ENCODE results near the gene ZNF581.
A peak's percentile ranks its signal among the peaks of the same experiment; 100 is the strongest.

ZNF581 gene

DNA sequence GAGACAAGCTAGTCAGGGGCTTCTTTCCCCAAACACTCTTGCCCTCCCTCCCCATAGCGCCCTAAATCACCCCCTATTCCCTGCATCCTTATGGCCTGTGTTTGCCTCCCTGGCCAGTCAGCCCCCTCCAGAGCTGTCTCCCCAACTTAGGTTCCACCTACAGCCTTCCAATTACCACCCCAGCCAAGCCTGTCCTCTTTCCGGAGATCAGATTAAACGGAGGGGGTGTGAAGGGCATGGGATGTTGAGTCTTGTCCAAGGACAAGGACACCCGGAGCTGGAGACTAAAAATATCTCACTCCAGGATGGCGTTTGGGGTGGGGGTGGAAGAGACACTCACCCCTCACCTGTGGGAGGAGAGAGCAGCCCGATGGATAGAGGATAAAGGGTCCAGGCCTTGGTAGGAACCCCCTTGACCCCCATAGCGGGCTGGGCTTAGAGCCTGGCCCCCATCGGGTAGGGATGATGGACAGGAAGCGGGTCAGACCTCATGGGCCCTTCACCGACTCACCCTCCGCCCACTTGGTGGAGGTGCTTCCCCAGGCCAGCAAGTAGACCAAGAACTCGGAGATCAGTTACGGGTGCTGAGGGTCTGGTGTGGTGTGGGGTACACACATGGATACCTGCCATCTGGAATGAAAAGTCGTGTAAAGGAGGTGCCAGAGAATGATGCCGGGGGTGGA is 32.0 kb upstream of the ZNF581 start:
- DNase-seq (ENCODE audit: low spot score), result no peak

GRCh38 chr19:55611983-55612645 is 31.3 kb upstream of the ZNF581 start:
- DNase-seq (ENCODE audit: low spot score), result no peak

DNA sequence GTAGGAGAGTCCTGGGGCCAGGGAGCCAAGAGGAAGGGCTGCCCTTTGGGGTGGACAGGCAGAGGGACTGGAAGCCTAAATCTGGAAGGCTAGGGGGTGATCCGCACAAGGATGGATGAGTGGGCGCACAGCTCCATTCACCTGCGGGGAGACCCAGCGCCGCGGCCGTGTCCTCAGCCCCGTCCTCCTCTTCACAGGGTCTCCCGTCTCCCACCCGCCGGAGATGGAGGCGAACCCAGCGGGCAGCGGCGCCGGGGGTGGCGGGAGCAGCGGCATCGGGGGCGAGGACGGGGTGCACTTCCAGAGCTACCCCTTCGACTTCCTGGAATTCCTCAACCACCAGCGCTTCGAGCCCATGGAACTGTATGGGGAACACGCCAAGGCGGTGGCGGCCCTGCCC is 30.1 kb upstream of the ZNF581 start:
- no peak for DNase-seq (ENCODE audit: low spot score)

DNA sequence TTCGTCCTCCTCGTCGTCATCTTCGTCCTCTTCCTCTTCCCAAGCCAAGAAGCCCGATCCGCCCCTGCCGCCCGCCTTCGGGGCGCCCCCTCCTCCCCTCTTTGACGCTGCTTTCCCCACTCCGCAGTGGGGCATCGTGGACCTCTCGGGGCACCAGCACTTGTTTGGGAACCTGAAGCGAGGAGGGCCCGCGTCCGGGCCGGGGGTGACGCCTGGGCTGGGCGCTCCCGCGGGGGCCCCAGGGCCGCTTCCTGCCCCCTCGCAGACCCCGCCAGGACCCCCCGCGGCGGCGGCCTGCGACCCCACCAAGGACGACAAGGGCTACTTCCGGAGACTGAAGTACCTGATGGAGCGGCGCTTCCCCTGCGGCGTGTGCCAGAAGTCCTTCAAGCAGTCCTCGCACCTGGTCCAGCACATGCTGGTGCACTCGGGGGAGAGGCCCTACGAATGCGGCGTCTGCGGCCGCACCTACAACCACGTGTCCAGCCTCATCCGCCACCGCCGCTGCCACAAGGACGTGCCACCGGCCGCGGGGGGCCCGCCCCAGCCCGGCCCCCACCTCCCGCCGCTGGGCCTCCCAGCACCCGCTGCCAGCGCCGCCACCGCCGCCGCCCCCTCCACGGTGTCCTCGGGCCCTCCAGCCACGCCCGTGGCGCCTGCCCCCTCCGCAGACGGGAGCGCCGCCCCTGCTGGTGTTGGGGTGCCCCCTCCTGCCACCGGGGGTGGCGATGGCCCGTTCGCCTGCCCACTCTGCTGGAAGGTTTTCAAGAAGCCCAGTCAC is 29.3 kb upstream of the ZNF581 start:
- no peak for DNase-seq (ENCODE audit: low spot score)

GRCh38 chr19:55614711-55615542 is 28.5 kb upstream of the ZNF581 start:
- DNase-seq (ENCODE audit: low spot score), result no peak

DNA sequence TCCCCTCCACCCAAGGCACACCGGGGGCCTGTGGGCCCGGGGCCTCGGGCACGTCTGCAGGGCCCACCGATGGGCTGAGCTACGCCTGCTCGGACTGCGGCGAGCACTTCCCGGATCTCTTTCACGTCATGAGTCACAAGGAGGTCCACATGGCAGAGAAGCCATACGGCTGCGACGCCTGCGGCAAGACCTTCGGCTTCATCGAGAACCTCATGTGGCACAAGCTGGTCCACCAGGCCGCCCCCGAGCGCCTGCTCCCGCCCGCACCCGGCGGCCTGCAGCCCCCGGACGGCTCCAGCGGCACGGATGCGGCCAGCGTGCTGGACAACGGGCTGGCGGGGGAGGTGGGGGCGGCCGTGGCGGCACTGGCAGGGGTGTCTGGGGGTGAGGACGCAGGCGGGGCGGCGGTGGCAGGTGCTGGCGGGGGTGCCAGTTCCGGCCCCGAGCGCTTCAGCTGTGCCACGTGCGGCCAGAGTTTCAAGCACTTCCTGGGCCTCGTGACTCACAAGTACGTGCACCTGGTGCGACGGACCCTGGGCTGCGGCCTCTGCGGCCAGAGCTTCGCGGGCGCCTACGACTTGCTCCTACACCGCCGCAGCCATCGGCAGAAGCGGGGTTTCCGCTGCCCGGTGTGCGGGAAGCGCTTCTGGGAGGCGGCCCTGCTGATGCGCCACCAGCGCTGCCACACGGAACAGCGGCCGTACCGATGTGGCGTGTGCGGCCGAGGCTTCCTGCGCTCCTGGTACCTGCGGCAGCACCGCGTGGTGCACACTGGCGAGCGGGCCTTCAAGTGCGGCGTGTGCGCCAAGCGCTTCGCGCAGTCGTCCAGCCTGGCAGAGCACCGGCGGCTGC is 27.7 kb upstream of the ZNF581 start:
- no peak for DNase-seq (ENCODE audit: low spot score)

GRCh38 chr19:55616395-55616875 is 27.0 kb upstream of the ZNF581 start:
- no peak for DNase-seq (ENCODE audit: low spot score)

DNA sequence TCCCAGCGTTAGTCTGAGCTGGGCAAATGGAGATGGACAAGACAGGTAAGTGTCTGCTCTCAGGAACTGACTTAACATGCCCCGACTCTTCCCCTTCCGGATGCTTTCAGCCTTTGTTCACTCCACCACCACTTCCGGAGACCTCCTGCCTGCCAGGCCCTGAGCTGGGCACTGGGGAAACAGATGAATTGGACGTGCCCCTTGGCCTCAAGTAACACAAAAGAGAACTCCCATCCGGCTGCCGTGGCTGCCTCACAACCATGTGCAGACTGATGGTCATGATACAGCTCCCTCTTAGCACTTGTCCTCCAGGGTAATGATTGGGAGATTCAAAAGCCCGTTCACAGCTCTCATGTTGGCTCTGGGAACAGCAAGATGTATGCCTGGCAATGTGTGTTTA is 26.0 kb upstream of the ZNF581 start:
- no peak for DNase-seq (ENCODE audit: low spot score)

GRCh38 chr19:55618426-55618825 is 25.0 kb upstream of the ZNF581 start:
- DNase-seq (ENCODE audit: low spot score), result no peak

- peak; percentile 29 for DNase-seq (ENCODE audit: low spot score)
These were observed 24.2 kb upstream of the ZNF581 start for GRCh38 chr19:55619286-55619685.

DNA sequence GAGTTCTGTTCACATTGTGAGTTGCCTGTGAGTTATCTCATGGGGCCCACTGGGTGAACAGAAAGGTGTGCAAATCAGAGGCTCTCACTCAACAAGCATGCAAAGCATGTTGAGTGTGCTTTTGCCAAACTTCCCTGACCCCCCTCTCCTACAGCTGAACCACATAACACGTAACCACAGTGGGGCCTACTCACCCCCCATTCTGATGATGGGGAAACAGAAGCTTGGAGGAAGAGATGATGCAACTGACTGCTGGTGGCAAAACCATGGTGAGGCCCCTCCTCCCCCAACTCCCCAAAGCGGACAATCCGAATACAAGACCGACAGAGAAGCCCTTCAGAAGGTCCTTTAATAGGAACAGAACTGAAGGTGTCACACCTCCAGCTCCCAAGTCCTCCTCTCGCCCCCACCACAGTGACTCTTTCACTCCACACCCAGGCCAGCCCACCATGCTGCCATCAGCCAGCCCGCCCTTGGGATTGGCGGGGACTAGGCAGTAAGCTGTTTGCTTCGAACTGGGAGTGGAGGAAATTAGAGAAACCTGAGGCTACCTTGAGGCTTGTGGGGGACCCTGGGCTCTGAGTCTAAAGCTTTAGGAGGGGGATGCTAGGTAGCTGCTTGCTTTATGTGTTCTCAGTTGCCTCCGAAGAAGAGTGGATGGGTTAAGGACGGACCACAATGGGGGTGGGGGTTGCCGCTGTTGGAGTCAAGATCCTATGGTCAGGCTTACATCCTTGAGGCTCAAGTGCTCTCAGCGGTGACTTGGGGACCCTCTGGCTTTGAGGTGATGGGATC is 22.8 kb upstream of the ZNF581 start:
- DNase-seq (ENCODE audit: low spot score), result no peak

DNA sequence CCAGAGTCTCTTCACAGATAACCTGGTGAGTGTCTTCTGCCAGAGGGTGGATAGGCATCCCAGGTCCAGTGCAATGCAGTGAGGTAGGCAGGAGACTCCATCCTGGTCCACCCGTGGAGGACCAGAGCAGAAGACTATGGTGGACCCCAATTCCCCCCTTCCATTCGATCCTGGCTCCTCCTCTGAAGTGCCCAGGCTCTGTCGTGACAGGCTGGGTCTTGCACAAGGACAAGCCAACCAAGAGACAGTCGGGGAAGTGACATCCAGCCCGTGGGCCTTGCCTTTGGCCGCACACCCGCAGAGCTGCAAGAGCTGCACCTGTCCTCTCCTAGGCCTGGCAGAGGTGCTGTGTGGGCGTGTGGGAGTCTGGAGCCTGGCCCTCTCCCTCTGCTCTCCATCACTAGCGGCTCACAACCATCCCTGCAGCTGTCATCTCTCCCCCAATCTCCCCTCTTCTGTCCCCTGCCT is 22.2 kb upstream of the ZNF581 start:
- no peak for DNase-seq (ENCODE audit: low spot score)

DNA sequence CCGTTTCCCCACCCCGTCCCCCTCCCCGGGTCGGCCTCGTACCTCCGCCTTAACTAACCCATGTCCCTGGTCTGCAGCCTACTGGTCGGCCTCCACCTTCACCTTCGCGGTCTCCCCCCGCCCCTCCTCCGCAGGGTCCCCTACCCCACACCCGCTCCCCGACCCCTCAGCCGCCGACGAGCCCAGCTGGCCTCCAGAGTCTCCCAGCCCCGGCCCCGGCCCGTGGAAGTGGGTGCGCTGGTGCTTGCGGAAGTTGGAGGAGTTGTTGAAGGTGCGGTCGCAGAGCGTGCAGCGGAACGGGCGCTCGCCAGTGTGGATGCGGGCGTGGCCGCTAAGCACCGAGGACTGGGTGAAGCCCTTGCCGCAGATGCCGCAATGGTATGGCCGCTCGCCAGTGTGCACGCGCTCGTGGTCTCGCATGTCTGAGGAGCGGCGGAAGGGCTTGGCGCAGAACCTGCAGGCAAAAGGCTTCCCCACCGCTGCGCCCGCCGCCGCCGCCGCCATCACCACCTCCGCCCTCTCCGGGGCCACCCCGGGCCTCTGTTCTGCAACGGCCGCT is 21.7 kb upstream of the ZNF581 start:
- no peak for DNase-seq (ENCODE audit: low spot score)

DNA sequence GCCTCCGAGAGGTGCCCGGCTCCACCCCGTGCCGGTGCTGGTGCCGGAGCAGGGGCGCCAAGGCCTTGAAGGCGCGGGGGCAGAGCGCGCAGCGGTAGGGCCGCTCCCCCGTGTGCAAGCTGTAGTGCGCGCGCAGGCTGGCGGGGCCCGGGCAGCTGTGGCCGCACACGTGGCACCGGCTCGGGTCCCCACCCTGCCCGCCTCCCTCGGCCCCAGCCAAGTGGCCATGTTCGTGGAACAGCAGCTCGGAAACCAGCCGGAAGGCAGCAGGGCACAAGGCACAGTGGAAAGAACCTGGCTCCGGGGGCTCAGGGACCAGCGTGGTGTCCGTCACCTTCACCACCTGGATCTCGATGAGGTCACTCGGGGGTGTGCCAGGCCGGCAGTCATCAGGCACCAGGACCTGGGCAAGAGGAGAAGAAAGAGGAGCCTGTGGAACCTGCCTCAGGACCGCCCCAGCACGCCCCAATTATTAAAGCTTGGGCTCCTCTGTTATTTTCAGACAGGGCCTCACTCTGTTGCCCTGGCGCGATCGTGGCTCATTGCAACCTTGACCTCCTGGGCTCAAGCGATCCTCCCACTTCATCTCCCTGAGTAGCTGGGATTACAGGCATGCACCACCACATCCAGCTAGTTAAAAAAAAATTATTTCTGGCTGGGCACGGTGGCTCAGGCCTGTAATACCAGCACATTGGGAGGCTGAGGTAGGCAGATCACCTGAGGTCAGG is 21.0 kb upstream of the ZNF581 start:
- DNase-seq (ENCODE audit: low spot score), result no peak

GRCh38 chr19:55623130-55623529 is 20.3 kb upstream of the ZNF581 start:
- no peak for DNase-seq (ENCODE audit: low spot score)

DNA sequence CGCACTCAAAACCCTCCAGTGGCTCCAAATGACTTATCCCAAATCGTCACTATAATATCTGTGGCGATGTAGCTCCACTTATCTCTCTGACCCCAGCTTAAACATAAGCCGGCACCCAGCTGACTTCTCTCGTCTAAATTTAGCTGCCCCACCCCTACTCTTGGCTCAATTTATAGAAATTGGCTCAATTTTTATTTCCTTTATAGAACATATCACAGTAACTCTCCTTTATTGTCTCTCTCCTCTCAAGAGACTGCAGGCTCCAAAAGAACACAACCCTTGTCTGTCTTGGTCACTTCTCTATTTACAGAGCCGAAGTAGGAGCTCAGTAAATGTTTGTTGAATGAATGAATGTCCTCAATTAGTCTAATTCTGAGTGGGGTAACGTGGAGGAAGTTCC is 19.9 kb upstream of the ZNF581 start:
- no peak for DNase-seq (ENCODE audit: low spot score)

- DNase-seq (ENCODE audit: low spot score), result peak; percentile 99
These were observed 19.1 kb upstream of the ZNF581 start, which contains the start of gene ZNF784 for GRCh38 chr19:55624109-55625003. TSS of gene ZNF784 (minus strand) at chr19:55624566. CDS start at chr19:55624561, 5 bp downstream.

DNA sequence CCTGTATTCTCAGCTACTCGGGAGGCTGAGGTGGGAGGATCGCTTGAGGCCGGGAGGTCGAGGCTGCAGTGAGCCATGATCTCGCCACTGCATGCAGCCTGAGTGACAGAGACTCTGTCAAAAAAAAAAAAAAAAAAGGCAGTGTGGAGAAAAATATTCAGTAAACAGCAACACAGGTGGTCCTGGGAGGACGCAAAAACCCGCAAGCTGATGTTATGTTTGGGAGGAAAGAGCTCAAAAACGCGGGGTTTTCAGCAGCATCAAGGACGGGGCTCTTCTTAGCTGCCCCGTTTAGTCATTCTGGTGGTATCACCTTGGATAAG is 18.5 kb upstream of the ZNF581 start:
- no peak for DNase-seq (ENCODE audit: low spot score)

Measured in AG08395 (cell line).